Measurements from ENCODE around the gene DLEC1.

GRCh38 chr3:38094999-38095398 lies 56.0 kb downstream of the DLEC1 start:
- TF ChIP-seq RARB (CRISPR knock-in tag; IDR thresholded peaks at IDR 0.05) (no peak), PATZ1 (CRISPR knock-in tag; IDR thresholded peaks at IDR 0.05; ENCODE audit: borderline replicate concordance) (no peak), ESRRG (CRISPR knock-in tag; IDR thresholded peaks at IDR 0.05) (no peak), GLIS3 (CRISPR knock-in tag; IDR thresholded peaks at IDR 0.05) (no peak), ZNF70 (CRISPR knock-in tag; IDR thresholded peaks at IDR 0.05) (no peak), ZFP30 (CRISPR knock-in tag; IDR thresholded peaks at IDR 0.05) (no peak), TOX (CRISPR knock-in tag; IDR thresholded peaks at IDR 0.05; ENCODE audit: borderline replicate concordance) (no peak), ZC3H10 (CRISPR knock-in tag; IDR thresholded peaks at IDR 0.05) (no peak)
- TF ChIP-seq, protein P1, sequence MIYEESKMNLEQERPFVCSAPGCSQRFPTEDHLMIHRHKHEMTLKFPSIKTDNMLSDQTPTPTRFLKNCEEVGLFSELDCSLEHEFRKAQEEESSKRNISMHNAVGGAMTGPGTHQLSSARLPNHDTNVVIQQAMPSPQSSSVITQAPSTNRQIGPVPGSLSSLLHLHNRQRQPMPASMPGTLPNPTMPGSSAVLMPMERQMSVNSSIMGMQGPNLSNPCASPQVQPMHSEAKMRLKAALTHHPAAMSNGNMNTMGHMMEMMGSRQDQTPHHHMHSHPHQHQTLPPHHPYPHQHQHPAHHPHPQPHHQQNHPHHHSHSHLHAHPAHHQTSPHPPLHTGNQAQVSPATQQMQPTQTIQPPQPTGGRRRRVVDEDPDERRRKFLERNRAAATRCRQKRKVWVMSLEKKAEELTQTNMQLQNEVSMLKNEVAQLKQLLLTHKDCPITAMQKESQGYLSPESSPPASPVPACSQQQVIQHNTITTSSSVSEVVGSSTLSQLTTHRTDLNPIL (CRISPR knock-in tag; IDR thresholded peaks at IDR 0.05; ENCODE audit: low read depth), result no peak

All from SK-N-SH treated with all-trans-retinoic acid at 6 μM for 48 hours (cell line).